Measurements from ENCODE around the gene MMD.
A peak's percentile ranks its signal among the peaks of the same experiment; 100 is the strongest.
"Not testable (repeated sequence)": the region's sequence is repeated elsewhere in the genome, so short reads cannot be mapped to it uniquely, and the experiment has no call there.

The MMD gene

DNA sequence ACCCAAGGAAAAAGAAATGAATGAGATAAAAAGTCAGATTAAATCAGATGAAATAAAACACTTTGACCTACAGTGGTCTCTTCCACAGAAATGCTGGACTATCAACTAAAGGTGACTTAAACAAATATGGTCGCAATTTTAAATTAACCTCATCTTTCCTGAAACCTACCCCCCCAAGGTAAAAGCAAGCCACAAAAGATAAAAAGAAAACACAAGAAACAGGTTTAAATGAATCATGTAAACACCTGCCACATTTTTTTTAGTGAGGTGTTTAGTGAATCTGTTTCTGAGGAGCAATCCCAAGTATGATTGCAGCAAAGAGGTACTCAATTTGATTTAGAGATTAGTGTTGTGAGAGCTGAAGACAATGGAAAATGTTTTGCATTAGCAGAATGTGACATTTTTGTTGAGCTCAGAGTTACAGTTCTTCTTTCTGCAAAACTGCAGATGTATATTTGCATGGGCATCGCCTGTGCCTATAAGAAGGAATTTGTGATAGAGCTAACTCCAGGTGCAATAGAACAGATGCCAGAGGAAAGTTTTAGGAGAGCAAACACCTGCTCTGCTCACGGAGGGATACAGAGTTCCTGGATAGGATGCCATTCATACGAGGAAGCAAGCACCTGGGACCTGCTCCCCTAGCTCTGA is 3.4 kb upstream of the MMD start:
- H3K27ac ChIP-seq (replicated peaks), result no peak overlapping the region
- H3K27me3 ChIP-seq (ENCODE audit: insufficient read depth, poor library complexity, severe bottlenecking), result peaks cover 2% of the 10 kb centered on the region
- TF ChIP-seq, protein P1, sequence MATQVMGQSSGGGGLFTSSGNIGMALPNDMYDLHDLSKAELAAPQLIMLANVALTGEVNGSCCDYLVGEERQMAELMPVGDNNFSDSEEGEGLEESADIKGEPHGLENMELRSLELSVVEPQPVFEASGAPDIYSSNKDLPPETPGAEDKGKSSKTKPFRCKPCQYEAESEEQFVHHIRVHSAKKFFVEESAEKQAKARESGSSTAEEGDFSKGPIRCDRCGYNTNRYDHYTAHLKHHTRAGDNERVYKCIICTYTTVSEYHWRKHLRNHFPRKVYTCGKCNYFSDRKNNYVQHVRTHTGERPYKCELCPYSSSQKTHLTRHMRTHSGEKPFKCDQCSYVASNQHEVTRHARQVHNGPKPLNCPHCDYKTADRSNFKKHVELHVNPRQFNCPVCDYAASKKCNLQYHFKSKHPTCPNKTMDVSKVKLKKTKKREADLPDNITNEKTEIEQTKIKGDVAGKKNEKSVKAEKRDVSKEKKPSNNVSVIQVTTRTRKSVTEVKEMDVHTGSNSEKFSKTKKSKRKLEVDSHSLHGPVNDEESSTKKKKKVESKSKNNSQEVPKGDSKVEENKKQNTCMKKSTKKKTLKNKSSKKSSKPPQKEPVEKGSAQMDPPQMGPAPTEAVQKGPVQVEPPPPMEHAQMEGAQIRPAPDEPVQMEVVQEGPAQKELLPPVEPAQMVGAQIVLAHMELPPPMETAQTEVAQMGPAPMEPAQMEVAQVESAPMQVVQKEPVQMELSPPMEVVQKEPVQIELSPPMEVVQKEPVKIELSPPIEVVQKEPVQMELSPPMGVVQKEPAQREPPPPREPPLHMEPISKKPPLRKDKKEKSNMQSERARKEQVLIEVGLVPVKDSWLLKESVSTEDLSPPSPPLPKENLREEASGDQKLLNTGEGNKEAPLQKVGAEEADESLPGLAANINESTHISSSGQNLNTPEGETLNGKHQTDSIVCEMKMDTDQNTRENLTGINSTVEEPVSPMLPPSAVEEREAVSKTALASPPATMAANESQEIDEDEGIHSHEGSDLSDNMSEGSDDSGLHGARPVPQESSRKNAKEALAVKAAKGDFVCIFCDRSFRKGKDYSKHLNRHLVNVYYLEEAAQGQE (IDR thresholded peaks at IDR 0.05; ENCODE audit: insufficient replicate concordance, low read depth), result no peak
- TF ChIP-seq GABPA (IDR thresholded peaks at IDR 0.05; ENCODE audit: low read depth), result no peak
- TF ChIP-seq, protein P2, sequence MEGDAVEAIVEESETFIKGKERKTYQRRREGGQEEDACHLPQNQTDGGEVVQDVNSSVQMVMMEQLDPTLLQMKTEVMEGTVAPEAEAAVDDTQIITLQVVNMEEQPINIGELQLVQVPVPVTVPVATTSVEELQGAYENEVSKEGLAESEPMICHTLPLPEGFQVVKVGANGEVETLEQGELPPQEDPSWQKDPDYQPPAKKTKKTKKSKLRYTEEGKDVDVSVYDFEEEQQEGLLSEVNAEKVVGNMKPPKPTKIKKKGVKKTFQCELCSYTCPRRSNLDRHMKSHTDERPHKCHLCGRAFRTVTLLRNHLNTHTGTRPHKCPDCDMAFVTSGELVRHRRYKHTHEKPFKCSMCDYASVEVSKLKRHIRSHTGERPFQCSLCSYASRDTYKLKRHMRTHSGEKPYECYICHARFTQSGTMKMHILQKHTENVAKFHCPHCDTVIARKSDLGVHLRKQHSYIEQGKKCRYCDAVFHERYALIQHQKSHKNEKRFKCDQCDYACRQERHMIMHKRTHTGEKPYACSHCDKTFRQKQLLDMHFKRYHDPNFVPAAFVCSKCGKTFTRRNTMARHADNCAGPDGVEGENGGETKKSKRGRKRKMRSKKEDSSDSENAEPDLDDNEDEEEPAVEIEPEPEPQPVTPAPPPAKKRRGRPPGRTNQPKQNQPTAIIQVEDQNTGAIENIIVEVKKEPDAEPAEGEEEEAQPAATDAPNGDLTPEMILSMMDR (IDR thresholded peaks at IDR 0.05; ENCODE audit: insufficient read depth, low read length), result no peak
- TF ChIP-seq POLR2AphosphoS5 (IDR thresholded peaks at IDR 0.05; ENCODE audit: low read depth), result no peak
- TF ChIP-seq SPI1 (IDR thresholded peaks at IDR 0.05; ENCODE audit: borderline replicate concordance, low read depth), result no peak
- no peak for DNase-seq (ENCODE audit: low read depth in 1 of 2, low spot score in 1 of 2)
- H3K4me3 ChIP-seq (replicated peaks; ENCODE audit: insufficient read depth, low read length), result no peak overlapping the region

DNA sequence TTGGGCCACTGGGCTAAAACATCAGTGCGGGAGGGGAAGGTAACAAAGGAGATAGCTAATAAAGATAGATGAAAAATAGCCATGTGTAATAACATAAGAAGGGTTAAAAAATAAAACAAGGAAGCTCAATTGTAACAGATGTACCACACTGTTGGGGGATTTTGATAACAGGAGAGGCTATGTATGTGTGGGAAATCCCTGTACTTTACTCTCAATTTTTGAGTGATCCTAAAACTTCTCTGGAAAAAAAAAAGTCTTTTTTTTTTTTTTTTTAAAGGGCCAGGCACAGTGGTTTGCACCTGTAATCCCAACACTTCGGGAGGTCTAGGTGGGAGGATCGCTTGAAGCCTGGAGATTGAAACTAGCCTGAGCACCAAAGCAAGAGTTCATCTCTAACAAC is 1.9 kb upstream of the MMD start:
- TF ChIP-seq, protein P1 (IDR thresholded peaks at IDR 0.05; ENCODE audit: insufficient replicate concordance, low read depth), result no peak
- no peak for TF ChIP-seq SPI1 (IDR thresholded peaks at IDR 0.05; ENCODE audit: borderline replicate concordance, low read depth)
- no peak overlapping the region for H3K27ac ChIP-seq (replicated peaks)
- H3K27me3 ChIP-seq (ENCODE audit: insufficient read depth, poor library complexity, severe bottlenecking), result peaks cover 2% of the 10 kb centered on the region
- H3K4me3 ChIP-seq (replicated peaks; ENCODE audit: insufficient read depth, low read length), result no peak overlapping the region
- DNase-seq (ENCODE audit: low read depth in 1 of 2, low spot score in 1 of 2), result no peak

DNA sequence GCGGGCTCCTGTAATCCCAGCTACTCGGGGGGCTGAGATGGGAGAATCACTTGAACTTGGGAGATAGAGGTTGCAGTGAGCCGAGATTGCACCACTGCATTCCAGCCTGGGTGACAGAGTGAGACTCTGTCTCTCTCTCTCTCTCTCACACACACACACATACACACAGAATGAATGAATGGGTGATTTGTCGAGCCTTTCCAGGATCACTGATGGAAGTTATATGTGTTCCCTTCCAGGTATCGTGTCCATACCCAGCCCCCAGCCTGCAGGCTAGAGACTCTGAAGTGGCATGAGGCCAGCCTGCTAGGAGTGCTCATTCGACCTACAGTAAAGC is 1.2 kb upstream of the MMD start:
- not testable (repeated sequence) for DNase-seq (ENCODE audit: low read depth in 1 of 2, low spot score in 1 of 2); H3K27me3 ChIP-seq (ENCODE audit: insufficient read depth, poor library complexity, severe bottlenecking); H3K27ac ChIP-seq (replicated peaks); H3K4me3 ChIP-seq (replicated peaks; ENCODE audit: insufficient read depth, low read length)

DNA sequence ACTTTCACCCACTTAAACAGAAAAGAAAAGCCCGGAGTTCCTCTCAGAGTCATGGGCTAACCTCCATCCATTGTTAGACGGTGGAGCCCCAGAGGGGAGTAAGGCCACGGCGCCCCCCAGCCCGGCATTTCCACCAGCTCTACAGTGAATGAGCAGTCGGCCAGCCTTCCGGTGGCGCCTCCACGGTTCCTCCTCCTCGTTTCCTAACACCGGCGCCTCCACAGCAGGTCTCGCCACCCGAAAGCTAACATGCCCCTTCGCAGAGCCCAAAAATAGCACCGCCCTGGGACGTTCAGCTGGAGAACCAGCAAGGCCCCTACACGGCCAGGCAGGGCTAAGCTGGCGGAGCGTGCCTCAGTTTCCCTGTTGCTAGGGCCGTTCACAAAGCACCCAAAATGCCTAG is 858 bp downstream of the MMD start:
- peak in 1 of 2 experiments; percentile 49 for DNase-seq (ENCODE audit: low read depth in 1 of 2, low spot score in 1 of 2)
- TF ChIP-seq, protein P1 (IDR thresholded peaks at IDR 0.05; ENCODE audit: insufficient replicate concordance, low read depth), result no peak
- no peak for TF ChIP-seq SPI1 (IDR thresholded peaks at IDR 0.05; ENCODE audit: borderline replicate concordance, low read depth)
- TF ChIP-seq, protein P2 (IDR thresholded peaks at IDR 0.05; ENCODE audit: insufficient read depth, low read length), result no peak
- TF ChIP-seq GABPA (IDR thresholded peaks at IDR 0.05; ENCODE audit: low read depth), result no peak
- peak; percentile 11; the same call in 1 of the 2 replicates for TF ChIP-seq POLR2AphosphoS5 (IDR thresholded peaks at IDR 0.05; ENCODE audit: low read depth)
- Histone ChIP-seq H3K4me3 (replicated peaks; ENCODE audit: insufficient read depth, low read length) (peak overlapping the region; percentile 94), H3K27ac (replicated peaks) (peak overlapping the region; percentile 77), H3K27me3 (ENCODE audit: insufficient read depth, poor library complexity, severe bottlenecking) (peaks cover 2% of the 10 kb centered on the region)

All from HL-60 (cell line).